Trophoblast cell (in vitro differentiated cells and primary cell): ENCODE measurements around the gene TMEM272.

Experiments used
- DNase-seq, 2 donors: peaks; one replicate each; pipeline ENCODE4 v3.0.0-alpha.2; 2016
- H2AFZ ChIP-seq: 2 replicates; pipeline ENCODE4 v1.6.1; 2013; ENCODE audit warnings: low read length, moderate library complexity, mild to moderate bottlenecking; ENCODE audit not compliant: insufficient read depth, poor library complexity
- H2AK5ac ChIP-seq: 2 replicates; pipeline ENCODE4 v1.6.1; 2013; ENCODE audit warnings: mild to moderate bottlenecking, low read length
- H2BK120ac ChIP-seq: 2 replicates; pipeline ENCODE4 v1.6.1; 2013; ENCODE audit warnings: low read length, mild to moderate bottlenecking, moderate library complexity; ENCODE audit not compliant: insufficient read depth, poor library complexity
- H2BK12ac ChIP-seq: 2 replicates; pipeline ENCODE4 v1.6.1; 2013; ENCODE audit warnings: mild to moderate bottlenecking, low read length, moderate library complexity
- H2BK5ac ChIP-seq: 2 replicates; pipeline ENCODE4 v1.6.1; 2013; ENCODE audit warnings: low read length, low read depth, moderate library complexity, mild to moderate bottlenecking; ENCODE audit not compliant: poor library complexity
- H3K14ac ChIP-seq: 2 replicates; pipeline ENCODE4 v1.6.1; 2013; ENCODE audit warnings: mild to moderate bottlenecking, low read length
- H3K18ac ChIP-seq: 2 replicates; pipeline ENCODE4 v1.6.1; 2013; ENCODE audit warnings: mild to moderate bottlenecking, low read length
- H3K23ac ChIP-seq: 2 replicates; pipeline ENCODE4 v1.6.1; 2013; ENCODE audit warnings: low read length
- H3K27ac ChIP-seq: 2 replicates; pipeline ENCODE4 v1.5.1; 2013; ENCODE audit warnings: low read depth, mild to moderate bottlenecking, inconsistent platforms, low read length, moderate library complexity
- H3K27me3 ChIP-seq: 2 replicates; pipeline ENCODE4 v1.6.1; 2013; ENCODE audit warnings: inconsistent platforms, mild to moderate bottlenecking, low read length, moderate library complexity; ENCODE audit not compliant: insufficient read depth
- H3K36me3 ChIP-seq, 2 experiments: 1 replicate in 1 of 2; 2 replicates in 1 of 2; pipeline ENCODE4 v1.6.1; 2013; ENCODE audit warnings: low read length in 2 of 2, mild to moderate bottlenecking in 2 of 2, moderate library complexity in 1 of 2; ENCODE audit not compliant: insufficient read depth in 2 of 2, control insufficient read depth in 1 of 2
- H3K4ac ChIP-seq: 2 replicates; pipeline ENCODE4 v1.6.1; 2013; ENCODE audit warnings: low read depth, mild to moderate bottlenecking, low read length, moderate library complexity
- H3K4me1 ChIP-seq, 2 experiments: 1 replicate in 1 of 2; 2 replicates in 1 of 2; pipeline ENCODE4 v1.6.1; 2013; ENCODE audit warnings: low read length in 2 of 2, mild to moderate bottlenecking in 2 of 2, moderate library complexity in 1 of 2; ENCODE audit not compliant: insufficient read depth in 2 of 2, control insufficient read depth in 1 of 2
- H3K4me2 ChIP-seq: 2 replicates; pipeline ENCODE4 v1.6.1; 2013; ENCODE audit warnings: inconsistent platforms, mild to moderate bottlenecking, low read length, moderate library complexity
- H3K4me3 ChIP-seq: 2 replicates; pipeline ENCODE4 v1.5.1; 2013; ENCODE audit warnings: mild to moderate bottlenecking, low read depth, low read length, inconsistent platforms
- H3K79me1 ChIP-seq: one replicate; pipeline ENCODE4 v1.6.1; 2013; ENCODE audit warnings: low read length
- H3K79me2 ChIP-seq: 2 replicates; pipeline ENCODE4 v1.6.1; 2013; ENCODE audit warnings: low read length, mild to moderate bottlenecking; ENCODE audit not compliant: control insufficient read depth, insufficient read depth, poor library complexity
- H3K9ac ChIP-seq: 2 replicates; pipeline ENCODE4 v1.6.1; 2013; ENCODE audit warnings: mild to moderate bottlenecking, low read length
- H3K9me3 ChIP-seq: 2 replicates; pipeline ENCODE4 v1.6.1; 2013; ENCODE audit warnings: low read depth, mild to moderate bottlenecking, control low read depth, inconsistent platforms, low read length; ENCODE audit not compliant: insufficient read depth
- H4K12ac ChIP-seq: 2 replicates; pipeline ENCODE4 v1.6.1; 2013; ENCODE audit warnings: low read depth, mild to moderate bottlenecking, low read length, moderate library complexity
- H4K8ac ChIP-seq: 2 replicates; pipeline ENCODE4 v1.6.1; 2013; ENCODE audit warnings: low read depth, mild to moderate bottlenecking, low read length, moderate library complexity
- H4K91ac ChIP-seq: one replicate; pipeline ENCODE4 v1.6.1; 2013; ENCODE audit warnings: low read depth, mild to moderate bottlenecking, low read length, moderate library complexity
- WGBS: extraction: QIAGEN DNeasy Blood & Tissue Kit; methylation state at CpG from one replicate; pipeline ENCODE4 v1.1.7; 2013; ENCODE audit warnings: missing lambda C conversion rate; ENCODE audit not compliant: insufficient read length, insufficient coverage; ENCODE audit errors: extremely low coverage; 5-methylcytosine and 5-hydroxymethylcytosine counted together

The TMEM272 gene

DNA sequence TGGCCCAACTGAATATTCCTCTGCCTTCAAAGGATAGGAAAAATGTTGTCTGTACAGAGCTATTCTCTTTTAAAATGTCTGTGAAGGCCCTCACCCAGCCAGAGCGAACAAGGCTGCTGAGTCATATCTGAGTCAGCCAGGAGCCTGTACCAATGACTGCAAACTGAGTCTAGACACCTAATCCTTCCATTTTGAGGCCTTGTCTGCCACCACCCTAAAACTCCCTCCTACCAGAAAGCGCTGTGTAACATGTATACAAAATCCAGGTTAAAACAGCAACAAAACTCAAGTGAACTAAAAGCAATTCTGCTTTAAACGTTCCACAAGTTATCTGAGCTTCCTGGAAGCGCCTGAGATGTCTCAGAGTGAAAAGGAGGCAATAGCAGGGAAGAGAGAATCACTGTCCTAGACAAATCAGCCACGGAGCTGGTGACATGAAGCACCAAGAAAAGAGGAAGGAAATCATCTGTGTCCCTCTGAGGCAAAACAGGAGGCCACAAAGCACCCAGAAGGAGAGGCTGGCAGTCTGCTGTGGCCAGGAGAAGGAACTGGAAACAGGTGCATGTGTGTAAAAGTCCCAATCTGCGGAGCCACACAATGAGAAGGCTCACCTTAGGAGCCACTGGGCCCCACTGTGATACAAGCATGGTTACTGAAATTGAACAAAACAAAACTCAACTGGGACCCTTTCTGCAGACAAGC, 51.3 kb downstream of the TMEM272 start:
- Histone ChIP-seq H2AK5ac (peak overlapping the region; percentile 79), H2BK12ac (peak overlapping the region; percentile 37), H4K12ac (no peak overlapping the region), H4K91ac (peak overlapping the region; percentile 67), H3K79me1 (peaks cover 3% of the 10 kb centered on the region), H3K9me3 (no peaks in the 10 kb centered on the region), H3K4me1 (peaks cover 2 to 11% of the 10 kb centered on the region in 2 experiments), H3K4me2 (no peak overlapping the region), H3K23ac (no peak overlapping the region), H4K8ac (peak overlapping the region; percentile 37), H3K4me3 (no peak overlapping the region), H2BK5ac (no peak overlapping the region), H3K18ac (no peak overlapping the region), H2BK120ac (peak overlapping the region; percentile 56), H3K4ac (no peak overlapping the region), H2AFZ (peak overlapping the region; percentile 5), H3K14ac (no peak overlapping the region), H3K36me3 (peaks cover 0 to 2% of the 10 kb centered on the region in 2 experiments), H3K79me2 (no peaks in the 10 kb centered on the region), H3K27ac (peak overlapping the region; percentile 46), H3K9ac (no peak overlapping the region), H3K27me3 (no peaks in the 10 kb centered on the region)
- no CpG with 5 or more reads among the region's 6 CpGs for WGBS
- DNase-seq = peak; percentile 61 to 77

DNA sequence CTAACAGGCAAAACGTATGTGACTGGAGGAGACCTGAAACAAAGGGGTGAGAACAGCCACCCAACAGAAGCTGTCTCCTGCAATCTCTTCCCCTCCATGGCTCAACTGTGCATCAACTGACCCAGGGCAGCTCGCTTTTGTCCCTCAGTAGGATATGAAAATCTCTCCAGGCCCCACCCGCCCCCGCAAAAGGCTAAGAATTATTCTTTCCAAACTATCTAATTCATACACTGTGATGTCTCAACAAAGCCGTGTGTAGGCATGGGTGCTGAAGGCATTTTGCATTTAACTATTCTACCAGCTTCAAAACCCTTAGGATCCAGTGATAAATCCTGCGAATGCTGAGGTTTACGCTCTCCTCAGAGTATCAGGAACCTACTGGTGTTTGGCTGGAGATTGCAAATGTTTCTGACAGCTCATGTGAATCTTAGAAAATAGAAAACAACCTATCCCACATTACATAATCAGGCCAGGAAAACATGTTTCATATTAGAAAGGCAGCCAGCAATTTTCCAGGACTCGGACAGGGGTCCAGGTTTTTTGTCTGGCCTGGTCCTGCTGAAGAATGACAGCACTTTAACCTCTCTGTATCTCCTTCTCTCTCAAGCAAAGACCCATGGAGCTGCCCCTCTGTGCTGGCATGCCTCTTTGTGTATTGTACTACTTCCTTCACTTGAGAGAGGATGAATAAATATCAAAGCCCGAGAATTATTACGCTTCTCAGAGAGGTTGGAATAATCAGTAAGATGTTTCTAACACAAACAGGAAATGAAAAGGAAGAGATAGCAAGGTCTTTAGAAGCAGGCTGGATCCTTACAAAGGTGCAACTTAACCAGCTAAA, 58.3 kb downstream of the TMEM272 start:
- DNase-seq = no peak
- no peak overlapping the region for H3K18ac ChIP-seq
- no peak overlapping the region for H3K4me3 ChIP-seq
- H2BK5ac ChIP-seq = no peak overlapping the region
- H2BK12ac ChIP-seq = no peak overlapping the region
- H3K9me3 ChIP-seq = no peaks in the 10 kb centered on the region
- no peak overlapping the region for H2AK5ac ChIP-seq
- H3K4me2 ChIP-seq = no peak overlapping the region
- H3K27me3 ChIP-seq = no peaks in the 10 kb centered on the region
- no CpG with 5 or more reads among the region's 10 CpGs for WGBS
- H4K8ac ChIP-seq = no peak overlapping the region
- H3K14ac ChIP-seq = no peak overlapping the region
- H3K36me3 ChIP-seq = no peaks in the 10 kb centered on the region
- no peak overlapping the region for H4K91ac ChIP-seq
- H3K9ac ChIP-seq = no peak overlapping the region
- no peak overlapping the region for H2BK120ac ChIP-seq
- H3K79me1 ChIP-seq = no peaks in the 10 kb centered on the region
- H3K79me2 ChIP-seq = no peaks in the 10 kb centered on the region
- H3K4me1 ChIP-seq = no peaks in the 10 kb centered on the region
- no peak overlapping the region for H4K12ac ChIP-seq
- H3K23ac ChIP-seq = no peak overlapping the region
- H3K4ac ChIP-seq = no peak overlapping the region
- H3K27ac ChIP-seq = no peak overlapping the region
- no peak overlapping the region for H2AFZ ChIP-seq

DNA sequence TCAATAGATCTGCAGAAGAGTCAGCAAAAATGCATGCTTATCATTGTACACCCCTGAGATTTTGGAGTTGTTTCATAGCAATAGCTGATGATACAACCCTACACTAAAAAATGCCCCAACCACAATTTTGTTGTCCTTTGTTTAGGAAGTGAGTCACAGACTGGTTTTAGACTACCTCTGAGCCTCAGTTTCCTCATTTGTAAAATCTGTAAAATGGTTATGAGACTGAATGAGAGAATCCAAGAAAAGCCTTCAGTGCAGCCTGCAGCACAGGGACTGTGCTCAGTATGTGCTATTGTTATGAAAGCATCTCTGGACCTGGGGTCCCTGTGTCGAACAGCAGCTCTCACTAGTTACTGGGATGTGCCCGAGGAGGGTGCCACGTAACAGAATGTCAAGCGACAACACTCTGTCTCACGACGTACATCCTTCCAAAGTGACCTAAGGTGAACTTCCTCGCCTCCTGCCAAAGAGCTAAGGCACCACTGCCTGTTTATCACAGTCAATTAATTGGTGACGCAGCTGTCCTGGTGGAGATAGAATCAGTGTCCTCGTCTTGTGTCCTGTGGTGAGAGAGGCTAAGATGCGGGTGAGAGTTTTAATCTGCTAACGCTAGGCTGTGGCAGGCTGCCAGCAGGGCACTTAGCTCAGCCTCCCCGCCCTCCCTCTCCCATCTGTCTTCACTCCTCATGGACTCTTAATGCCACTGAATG, 59.1 kb downstream of the TMEM272 start:
- Histone ChIP-seq H3K4ac (no peak overlapping the region), H3K4me3 (no peak overlapping the region), H3K9me3 (no peaks in the 10 kb centered on the region), H3K27ac (no peak overlapping the region), H3K79me2 (no peaks in the 10 kb centered on the region), H4K12ac (no peak overlapping the region), H2BK120ac (no peak overlapping the region), H3K27me3 (no peaks in the 10 kb centered on the region), H2AFZ (no peak overlapping the region), H3K36me3 (no peaks in the 10 kb centered on the region), H3K18ac (no peak overlapping the region), H4K91ac (no peak overlapping the region), H2BK12ac (no peak overlapping the region), H3K79me1 (no peaks in the 10 kb centered on the region), H3K14ac (no peak overlapping the region), H3K23ac (no peak overlapping the region), H3K9ac (no peak overlapping the region), H4K8ac (no peak overlapping the region), H3K4me2 (no peak overlapping the region), H2AK5ac (no peak overlapping the region), H3K4me1 (no peaks in the 10 kb centered on the region), H2BK5ac (no peak overlapping the region)
- DNase-seq = peak; percentile 20 to 49
- no CpG with 5 or more reads among the region's 12 CpGs for WGBS

DNA sequence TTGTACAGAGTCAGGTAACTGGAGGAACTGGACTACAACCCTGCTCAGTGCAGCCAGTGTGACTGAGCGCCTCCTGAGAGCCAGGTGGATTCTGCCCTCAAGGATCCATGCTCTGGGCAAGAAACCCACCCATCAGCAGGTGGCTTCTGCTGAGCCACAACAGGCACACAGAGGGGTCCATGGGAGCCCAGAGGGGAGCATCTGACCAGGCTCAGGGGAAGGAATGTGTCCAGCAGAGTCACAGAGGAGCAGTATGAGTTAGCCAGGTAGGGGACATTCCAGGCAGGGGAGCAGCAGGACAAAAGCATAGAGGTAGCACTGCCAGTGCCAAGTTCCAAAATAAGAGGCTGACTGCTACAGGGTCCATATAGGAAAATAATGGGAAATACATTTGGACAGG, 60.9 kb downstream of the TMEM272 start:
- H3K27me3 ChIP-seq = no peaks in the 10 kb centered on the region
- no peaks in the 10 kb centered on the region for H3K79me1 ChIP-seq
- H2BK120ac ChIP-seq = no peak overlapping the region
- no peaks in the 10 kb centered on the region for H3K36me3 ChIP-seq
- no CpG with 5 or more reads among the region's 1 CpG for WGBS
- H3K4me2 ChIP-seq = no peak overlapping the region
- no peak overlapping the region for H4K8ac ChIP-seq
- H2AFZ ChIP-seq = no peak overlapping the region
- no peak overlapping the region for H3K18ac ChIP-seq
- no peak overlapping the region for H4K12ac ChIP-seq
- no peak overlapping the region for H2BK5ac ChIP-seq
- no peak overlapping the region for H3K23ac ChIP-seq
- no peak for DNase-seq
- H3K4me3 ChIP-seq = no peak overlapping the region
- no peaks in the 10 kb centered on the region for H3K79me2 ChIP-seq
- H3K9ac ChIP-seq = no peak overlapping the region
- H3K4me1 ChIP-seq = no peaks in the 10 kb centered on the region
- no peak overlapping the region for H3K14ac ChIP-seq
- H3K9me3 ChIP-seq = no peaks in the 10 kb centered on the region
- H4K91ac ChIP-seq = no peak overlapping the region
- H2AK5ac ChIP-seq = no peak overlapping the region
- no peak overlapping the region for H3K4ac ChIP-seq
- no peak overlapping the region for H3K27ac ChIP-seq
- no peak overlapping the region for H2BK12ac ChIP-seq
